BLaER1 (cell line): ENCODE results near the gene KNDC1.
A peak's percentile ranks its signal among the peaks of the same experiment; 100 is the strongest.

ENCODE experiments used
- H3K27ac ChIP-seq: shearing (Covaris generic); formaldehyde crosslinking; 2 replicates; pipeline ENCODE4 v1.8.1; 2022
- H3K27me3 ChIP-seq: shearing (Covaris generic); formaldehyde crosslinking; 2 replicates; pipeline ENCODE4 v1.8.1; 2022
- H3K36me3 ChIP-seq: shearing (Covaris generic); formaldehyde crosslinking; 2 replicates; pipeline ENCODE4 v1.8.1; 2022
- H3K4me1 ChIP-seq: shearing (Covaris generic); formaldehyde crosslinking; 2 replicates; pipeline ENCODE4 v1.8.1; 2022
- H3K4me2 ChIP-seq: shearing (Covaris generic); formaldehyde crosslinking; 2 replicates; pipeline ENCODE4 v1.8.1; 2022
- H3K4me3 ChIP-seq: shearing (Covaris generic); formaldehyde crosslinking; 2 replicates; pipeline ENCODE4 v1.8.1; 2022
- H3K9ac ChIP-seq: shearing (Covaris generic); formaldehyde crosslinking; 2 replicates; pipeline ENCODE4 v1.8.1; 2022
- H3K9me3 ChIP-seq: shearing (Covaris generic); formaldehyde crosslinking; 2 replicates; pipeline ENCODE4 v1.8.1; 2022
- H4K20me1 ChIP-seq: shearing (Covaris generic); formaldehyde crosslinking; 2 replicates; pipeline ENCODE4 v1.8.1; 2022
- Cebpa-rat ChIP-seq: shearing (Covaris generic); IDR thresholded peaks from 2 replicates; pipeline ENCODE4 v1.8.1; 2022

Gene KNDC1

GRCh38 chr10:133249975-133250754, 90.1 kb downstream of the KNDC1 start:
- Histone ChIP-seq H3K4me1 (peaks cover 41% of the 10 kb centered on the region), H3K9me3 (no peaks in the 10 kb centered on the region), H3K27me3 (0 out of 2 replicates have a peak, but pooled peaks cover 4% of the 10 kb centered on the region), H3K27ac (no peak overlapping the region), H3K36me3 (no peaks in the 10 kb centered on the region), H3K4me3 (no peak overlapping the region), H4K20me1 (no peaks in the 10 kb centered on the region), H3K9ac (no peak overlapping the region), H3K4me2 (no peak overlapping the region)
- TF ChIP-seq Cebpa-rat: no peak

DNA sequence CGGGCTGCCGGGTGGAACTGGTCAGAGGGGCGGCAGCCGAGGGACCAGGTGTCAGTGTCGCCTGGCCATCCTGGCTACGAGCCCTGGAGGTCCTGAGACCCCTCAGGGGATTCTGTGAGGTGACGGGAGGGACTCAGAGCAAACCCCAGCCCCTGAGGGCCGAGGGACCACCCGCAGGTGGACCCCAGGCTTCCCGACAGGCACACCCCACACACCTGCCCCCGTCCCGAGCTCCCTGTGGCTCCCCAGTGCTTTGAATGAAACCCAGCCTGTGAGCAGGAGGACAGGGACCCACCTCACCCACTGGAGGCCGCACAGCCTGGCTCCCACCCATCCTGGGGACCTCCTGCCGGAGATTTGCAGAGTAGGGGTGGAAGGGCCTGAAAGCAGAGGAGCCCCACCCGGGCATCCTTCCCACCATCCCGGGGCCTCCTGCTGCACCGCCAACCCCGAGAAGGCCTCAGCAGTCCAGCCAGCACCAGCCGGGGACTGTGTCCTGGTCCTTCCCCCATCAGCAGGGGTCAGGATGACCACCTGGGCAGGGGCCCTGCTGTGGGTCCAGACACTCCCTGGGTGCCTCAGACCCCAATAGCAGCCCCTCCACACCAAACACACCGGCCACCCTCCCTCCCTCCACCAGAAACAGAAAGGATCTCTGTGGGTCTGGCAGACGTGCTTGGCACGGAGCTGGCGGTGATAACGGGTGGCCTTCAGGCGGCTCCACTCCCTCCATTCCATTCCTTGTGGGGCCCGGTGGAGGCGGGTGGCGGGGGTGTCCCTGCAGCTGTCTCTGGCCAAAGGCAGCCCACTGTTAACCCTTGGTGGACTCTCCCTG, 91.6 kb downstream of the KNDC1 start:
- 0 out of 2 replicates have a peak, but pooled peaks cover 4% of the 10 kb centered on the region for H3K27me3 ChIP-seq
- H3K9me3 ChIP-seq: no peaks in the 10 kb centered on the region
- H3K9ac ChIP-seq: no peak overlapping the region
- H3K27ac ChIP-seq: no peak overlapping the region
- no peak for TF ChIP-seq Cebpa-rat
- no peaks in the 10 kb centered on the region for H4K20me1 ChIP-seq
- no peaks in the 10 kb centered on the region for H3K36me3 ChIP-seq
- no peak overlapping the region; the same call in 1 of the 2 replicates for H3K4me2 ChIP-seq
- H3K4me1 ChIP-seq: peaks cover 41% of the 10 kb centered on the region
- no peak overlapping the region for H3K4me3 ChIP-seq

DNA sequence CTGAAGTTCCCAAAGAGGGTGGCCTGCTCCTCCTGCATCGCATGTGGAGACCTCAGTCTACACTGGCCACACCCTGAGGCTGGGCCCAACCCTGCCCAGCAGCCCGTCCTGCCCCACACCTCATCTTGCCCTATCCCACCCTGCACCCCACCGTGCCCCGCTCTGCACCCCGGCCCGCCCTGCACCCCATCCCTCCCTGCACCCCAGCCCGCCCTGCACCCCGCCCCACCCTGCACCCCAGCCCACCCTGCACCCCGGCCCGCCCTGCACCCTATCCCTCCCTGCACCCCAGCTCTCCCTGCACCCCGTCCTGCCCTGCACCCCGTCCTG, 92.2 kb downstream of the KNDC1 start:
- no peaks in the 10 kb centered on the region for H3K9me3 ChIP-seq
- no peak for TF ChIP-seq Cebpa-rat
- H3K27ac ChIP-seq: no peak overlapping the region
- no peak overlapping the region for H3K4me3 ChIP-seq
- H4K20me1 ChIP-seq: no peaks in the 10 kb centered on the region
- H3K4me2 ChIP-seq: no peak overlapping the region
- H3K27me3 ChIP-seq: 0 out of 2 replicates have a peak, but pooled peaks cover 4% of the 10 kb centered on the region
- peaks cover 41% of the 10 kb centered on the region for H3K4me1 ChIP-seq
- H3K36me3 ChIP-seq: no peaks in the 10 kb centered on the region
- no peak overlapping the region for H3K9ac ChIP-seq

- TF ChIP-seq Cebpa-rat: no peak
- H3K9me3 ChIP-seq: no peaks in the 10 kb centered on the region
These were observed 93.4 kb downstream of the KNDC1 start for GRCh38 chr10:133253361-133253955.

DNA sequence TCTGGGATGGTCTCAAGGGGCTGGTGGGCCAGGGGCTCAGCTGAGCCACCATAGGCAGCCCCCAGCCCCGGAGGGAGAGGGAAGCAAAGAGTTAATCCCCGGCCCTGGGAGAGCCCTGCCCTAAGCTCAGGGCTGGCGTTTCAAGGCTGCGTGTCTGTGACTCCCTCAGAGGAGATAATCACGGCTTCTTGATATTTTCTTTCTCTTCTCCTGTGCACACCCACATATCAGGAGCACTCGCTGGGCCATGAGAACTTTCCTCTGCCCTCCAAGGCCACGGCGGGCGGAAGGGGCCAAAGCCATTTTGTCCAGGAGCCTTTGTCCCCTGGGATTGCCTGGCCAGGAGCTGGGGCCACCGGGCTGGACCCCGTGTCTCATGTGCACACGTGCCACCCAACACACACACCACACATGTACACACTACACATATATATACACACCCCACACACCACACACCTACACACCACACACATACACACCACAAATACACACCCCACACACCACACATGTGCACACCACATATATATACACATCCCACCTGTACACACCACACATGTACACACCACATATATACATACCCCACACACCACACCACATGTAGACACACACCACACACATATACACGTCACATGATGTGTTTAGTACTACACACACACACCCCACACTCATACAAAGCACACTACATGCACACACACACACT, 94.6 kb downstream of the KNDC1 start:
- no peak for TF ChIP-seq Cebpa-rat
- Histone ChIP-seq H3K4me1 (peaks cover 53% of the 10 kb centered on the region), H3K9ac (0 out of 2 replicates have a peak overlapping the region, but pooled peaks have one; percentile 34), H3K9me3 (no peaks in the 10 kb centered on the region), H4K20me1 (peaks cover 18% of the 10 kb centered on the region), H3K27me3 (0 out of 2 replicates have a peak, but pooled peaks cover 4% of the 10 kb centered on the region), H3K36me3 (no peaks in the 10 kb centered on the region), H3K4me3 (no peak overlapping the region), H3K27ac (no peak overlapping the region), H3K4me2 (peak overlapping the region; percentile 40; the same call in 1 of the 2 replicates)

More at GRCh38 chr10:133253361-133253955, 93.4 kb downstream of the KNDC1 start:
- H3K4me2 ChIP-seq: no peak overlapping the region
- no peaks in the 10 kb centered on the region for H3K36me3 ChIP-seq
- no peak overlapping the region for H3K9ac ChIP-seq
- no peak overlapping the region for H3K4me3 ChIP-seq
- peaks cover 46% of the 10 kb centered on the region for H3K4me1 ChIP-seq
- 0 out of 2 replicates have a peak, but pooled peaks cover 4% of the 10 kb centered on the region for H3K27me3 ChIP-seq
- no peak overlapping the region for H3K27ac ChIP-seq
- peaks cover 12% of the 10 kb centered on the region for H4K20me1 ChIP-seq

- Histone ChIP-seq H3K4me3 (no peak overlapping the region), H3K9ac (no peak overlapping the region), H3K27me3 (0 out of 2 replicates have a peak, but pooled peaks cover 4% of the 10 kb centered on the region), H3K4me1 (peaks cover 60% of the 10 kb centered on the region), H3K27ac (no peak overlapping the region), H3K9me3 (no peaks in the 10 kb centered on the region), H3K36me3 (no peaks in the 10 kb centered on the region), H4K20me1 (peaks cover 24% of the 10 kb centered on the region), H3K4me2 (peak overlapping the region; percentile 9)
- no peak for TF ChIP-seq Cebpa-rat
These were observed 95.3 kb downstream of the KNDC1 start for GRCh38 chr10:133255323-133255722.

GRCh38 chr10:133257489-133258065, 97.6 kb downstream of the KNDC1 start:
- H4K20me1 ChIP-seq: peaks cover 31% of the 10 kb centered on the region
- no peaks in the 10 kb centered on the region for H3K9me3 ChIP-seq
- peak overlapping the region; percentile 98 for H3K4me2 ChIP-seq
- peak overlapping the region; percentile 82 for H3K9ac ChIP-seq
- H3K27me3 ChIP-seq: peaks cover 2% of the 10 kb centered on the region
- H3K4me3 ChIP-seq: peak overlapping the region; percentile 60
- no peaks in the 10 kb centered on the region for H3K36me3 ChIP-seq
- peaks cover 77% of the 10 kb centered on the region for H3K4me1 ChIP-seq
- H3K27ac ChIP-seq: peak overlapping the region; percentile 98
- no peak for TF ChIP-seq Cebpa-rat

GRCh38 chr10:133258066-133258817, 98.2 kb downstream of the KNDC1 start:
- peaks cover 84% of the 10 kb centered on the region for H3K4me1 ChIP-seq
- peak overlapping the region; percentile 60 for H3K4me3 ChIP-seq
- H3K9ac ChIP-seq: peak overlapping the region; percentile 82
- H4K20me1 ChIP-seq: peaks cover 31% of the 10 kb centered on the region
- no peaks in the 10 kb centered on the region for H3K36me3 ChIP-seq
- H3K27me3 ChIP-seq: peaks cover 8% of the 10 kb centered on the region
- peak overlapping the region; percentile 98 for H3K4me2 ChIP-seq
- no peaks in the 10 kb centered on the region for H3K9me3 ChIP-seq
- peak overlapping the region; percentile 98 for H3K27ac ChIP-seq
- TF ChIP-seq Cebpa-rat: no peak
